Measurements from ENCODE around the gene PPP1R10. TPM values are rescaled to one million over a fixed set of nuclear protein-coding genes. Genes with fewer than 3 reads are reported as not detected.
"Not testable (repeated sequence)": the region's sequence is repeated elsewhere in the genome, so short reads cannot be mapped to it uniquely, and the experiment has no call there.

PPP1R10 gene
- total RNA-seq: 29.6 TPM
- long read RNA-seq, partial matches to known transcripts: 11 of 13 reads
- long read RNA-seq, other reads (novel, unspliced or antisense): 2 of 13 reads

GRCh38 chr6:30616811-30617564 lies at the start of gene PPP1R10:
TSS of gene PPP1R10 (minus strand) at chr6:30617243. CDS start at chr6:30609944, 7,299 bp downstream.
- DNase-seq (peak; percentile 98), ATAC-seq (ENCODE audit: poor library complexity) (peak; percentile 88)
- intact Hi-C loops (cut with DNase I): loop anchor here (5.0 kb wide), 1 partner anchor 100 kb away; the partner anchor contains the start of gene MDC1

DNA sequence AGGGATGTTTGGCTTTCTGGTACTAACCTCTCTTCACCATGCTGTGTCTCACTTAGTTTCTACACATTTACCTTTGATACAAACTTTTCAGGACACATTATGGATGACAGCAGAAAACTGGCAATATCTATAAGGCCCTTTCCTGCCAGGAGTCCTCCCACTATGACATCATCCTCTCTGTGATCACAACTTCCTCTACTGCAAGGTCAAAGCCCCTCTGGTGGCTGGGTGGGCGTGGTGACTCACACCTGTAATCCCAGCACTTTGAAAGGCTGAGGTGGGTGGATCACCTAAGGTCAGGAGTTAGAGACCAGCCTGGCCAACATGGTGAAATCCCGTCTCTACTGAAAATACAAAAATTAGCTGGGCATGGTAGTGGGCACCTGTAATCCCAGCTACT lies 49.3 kb upstream of the PPP1R10 start:
- ATAC-seq (ENCODE audit: poor library complexity); DNase-seq; intact Hi-C loops (cut with DNase I): not testable (repeated sequence)

DNA sequence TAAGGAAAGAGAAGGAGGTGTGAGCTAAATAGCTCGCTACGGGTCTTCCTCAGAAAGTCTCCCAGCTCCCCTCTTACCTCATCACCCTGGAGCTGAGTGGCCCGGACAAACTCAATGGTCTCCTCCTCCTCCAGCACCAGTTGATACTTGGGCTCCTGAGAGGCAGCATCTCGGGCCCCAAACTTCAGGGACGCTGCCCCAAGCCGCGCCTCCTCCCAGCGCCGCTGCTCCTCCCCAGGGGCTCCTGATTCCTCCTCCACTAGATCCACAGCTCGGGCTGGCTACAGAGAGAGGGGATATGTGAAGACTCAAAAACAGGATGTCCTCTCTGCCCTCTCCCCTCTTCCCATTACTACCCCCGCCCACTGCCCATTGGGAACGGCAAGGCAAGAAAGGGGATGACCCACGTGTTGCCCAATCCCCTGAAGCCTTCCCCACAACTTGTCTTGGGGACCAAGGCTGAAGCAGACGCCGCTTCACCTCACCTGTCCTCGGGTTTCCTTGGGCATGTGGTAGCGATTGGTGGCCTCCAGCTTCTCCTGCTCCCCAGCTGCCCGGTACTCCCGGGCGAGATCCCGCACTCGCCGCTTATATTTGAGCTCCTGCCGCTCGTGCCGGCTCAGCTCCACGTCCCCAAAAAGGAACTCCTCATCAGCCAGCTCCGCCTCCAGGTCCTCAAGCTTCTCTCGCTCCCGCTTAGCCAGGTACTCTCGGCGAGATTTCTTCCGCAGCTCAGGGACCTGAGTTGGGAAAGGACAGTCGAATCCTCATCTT lies 48.1 kb upstream of the PPP1R10 start:
- intact Hi-C loops (cut with DNase I): no loop called here
- DNase-seq (no peak), ATAC-seq (ENCODE audit: poor library complexity) (no peak)

DNA sequence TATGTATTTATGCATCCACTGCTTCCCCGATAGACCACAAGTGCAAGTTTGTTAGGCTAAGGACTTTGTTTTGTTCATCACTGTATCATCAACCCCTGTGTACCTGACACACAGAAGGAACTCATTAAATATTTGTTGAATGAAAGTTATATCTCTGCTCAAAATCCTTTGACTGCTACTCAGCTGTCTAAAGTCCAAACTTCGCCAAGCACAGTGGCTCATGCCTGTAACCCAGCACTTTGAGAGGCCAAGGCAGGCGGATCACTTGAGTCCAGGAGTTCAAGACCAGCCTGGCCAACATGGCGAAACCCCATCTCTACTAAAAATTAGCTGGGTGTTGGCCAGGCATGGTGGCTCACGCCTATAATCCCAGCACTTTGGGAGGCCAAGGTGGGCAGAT lies 40.9 kb upstream of the PPP1R10 start:
- DNase-seq; intact Hi-C loops (cut with DNase I); ATAC-seq (ENCODE audit: poor library complexity): not testable (repeated sequence)

DNA sequence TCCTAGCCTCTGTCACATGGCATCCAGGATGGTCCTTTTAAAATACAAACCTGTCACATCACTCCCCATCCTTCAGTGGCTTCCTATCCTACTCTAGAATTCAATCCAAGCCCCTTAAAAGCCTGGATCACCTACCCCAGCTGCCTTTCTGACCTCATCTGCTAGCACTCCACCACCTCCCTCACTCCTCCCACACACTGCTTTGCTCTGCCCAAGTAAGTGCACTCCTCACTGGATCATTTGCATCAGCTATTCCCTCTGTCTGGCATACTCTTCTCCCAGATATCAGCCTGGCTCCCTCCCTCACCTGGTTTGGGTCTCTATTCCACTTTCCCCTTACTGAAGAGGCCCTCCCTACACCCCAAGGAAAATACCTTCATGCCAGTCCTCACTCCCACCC lies 40.4 kb upstream of the PPP1R10 start:
- ATAC-seq (ENCODE audit: poor library complexity) (no peak), DNase-seq (no peak)
- intact Hi-C loops (cut with DNase I): no loop called here

DNA sequence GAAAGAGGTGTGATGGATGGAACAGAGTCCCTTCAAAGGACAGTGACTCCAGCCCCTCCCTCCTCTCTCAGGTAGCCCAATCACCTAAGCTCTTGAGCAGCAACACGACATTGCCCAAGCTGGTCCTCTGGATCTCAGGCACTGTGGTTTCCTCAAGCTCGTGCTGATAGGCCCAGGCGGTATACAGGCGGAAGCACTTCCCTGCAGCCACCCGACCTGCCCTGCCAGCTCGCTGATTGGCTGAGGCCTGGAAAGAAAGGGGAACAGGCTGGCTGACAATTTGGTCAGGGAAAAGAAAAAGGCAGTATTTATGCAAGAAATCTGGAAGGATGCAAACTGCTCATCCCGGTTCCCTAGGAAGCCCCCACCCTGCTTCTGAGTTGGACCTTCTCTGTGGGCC lies 39.5 kb upstream of the PPP1R10 start:
- no peak for ATAC-seq (ENCODE audit: poor library complexity)
- intact Hi-C loops (cut with DNase I): no loop called here

GRCh38 chr6:30655743-30656094 lies 38.7 kb upstream of the PPP1R10 start:
- DNase-seq: no peak
- intact Hi-C loops (cut with DNase I): no loop called here
- ATAC-seq (ENCODE audit: poor library complexity): no peak

More for the DNA sequence above, 39.5 kb upstream of the PPP1R10 start:
- no peak for DNase-seq

DNA sequence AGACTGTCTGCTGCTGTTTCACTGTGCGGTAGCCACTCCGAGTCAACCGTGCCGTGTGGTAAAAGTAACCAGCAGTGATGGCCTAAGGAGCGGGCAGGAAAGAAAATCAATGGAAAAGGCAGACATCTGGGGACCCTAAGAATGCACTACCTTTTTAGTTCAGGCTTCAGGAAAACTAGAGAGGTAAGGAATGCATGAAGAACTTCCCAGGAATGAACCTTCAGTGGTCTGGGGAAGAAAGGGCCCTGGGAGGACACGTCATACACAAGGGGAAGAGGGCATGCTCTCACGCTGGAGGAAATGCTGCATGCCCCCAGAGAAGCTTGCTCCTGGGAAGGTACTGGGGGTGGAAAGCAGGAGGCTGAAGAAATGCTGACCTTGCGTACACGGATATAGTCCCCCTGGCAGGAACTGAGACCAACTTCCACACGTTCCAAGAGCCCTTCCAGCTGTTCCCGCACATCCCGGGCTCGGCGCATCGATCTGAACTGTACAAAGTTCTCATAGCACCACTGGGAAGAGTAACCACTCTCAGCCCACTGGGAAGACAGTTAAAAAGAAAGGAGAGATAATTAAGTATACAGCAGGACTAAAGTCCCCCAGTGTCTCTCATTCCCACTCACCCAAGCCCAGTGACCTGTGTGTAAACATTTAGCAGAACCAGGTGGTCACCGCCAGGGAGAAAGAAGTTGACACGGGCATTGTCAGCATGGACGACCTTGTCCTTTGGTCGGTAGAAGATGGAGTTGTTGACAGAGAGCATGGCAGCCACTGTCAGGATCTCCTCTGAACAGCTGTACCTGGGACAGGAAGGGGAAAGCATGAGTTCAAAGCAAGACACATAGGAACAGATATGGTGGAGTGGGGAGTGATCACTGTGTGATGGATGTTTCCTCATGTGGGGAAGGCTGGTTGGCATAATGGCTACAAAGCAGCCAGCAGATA lies 38.0 kb upstream of the PPP1R10 start:
- intact Hi-C loops (cut with DNase I): no loop called here
- DNase-seq (no peak), ATAC-seq (ENCODE audit: poor library complexity) (no peak)

DNA sequence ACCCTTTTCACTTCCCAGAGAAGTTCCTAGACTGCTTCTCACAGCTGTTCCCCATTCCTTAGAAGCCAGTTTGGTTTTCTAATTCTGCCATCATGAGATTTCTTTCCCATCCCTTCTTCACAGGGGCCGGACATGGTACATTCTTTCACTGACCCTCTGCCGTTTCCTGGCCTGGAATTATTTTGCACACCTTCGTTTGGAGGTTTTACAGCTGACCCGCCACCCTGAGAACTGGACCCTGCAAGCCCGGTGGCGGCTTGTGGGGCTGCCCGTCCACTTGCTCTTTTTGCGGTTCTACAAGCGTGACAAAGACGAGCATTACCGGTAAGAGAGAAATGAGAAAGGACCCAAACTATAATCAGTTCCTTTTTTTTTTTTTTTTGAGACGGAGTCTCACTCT lies 34.1 kb upstream of the PPP1R10 start:
- intact Hi-C loops (cut with DNase I): no loop called here
- DNase-seq (no peak), ATAC-seq (ENCODE audit: poor library complexity) (no peak)

- DNase-seq: peak; percentile 86
- ATAC-seq (ENCODE audit: poor library complexity): peak; percentile 89
Observed at GRCh38 chr6:30647242-30648116, 30.4 kb upstream of the PPP1R10 start.

DNA sequence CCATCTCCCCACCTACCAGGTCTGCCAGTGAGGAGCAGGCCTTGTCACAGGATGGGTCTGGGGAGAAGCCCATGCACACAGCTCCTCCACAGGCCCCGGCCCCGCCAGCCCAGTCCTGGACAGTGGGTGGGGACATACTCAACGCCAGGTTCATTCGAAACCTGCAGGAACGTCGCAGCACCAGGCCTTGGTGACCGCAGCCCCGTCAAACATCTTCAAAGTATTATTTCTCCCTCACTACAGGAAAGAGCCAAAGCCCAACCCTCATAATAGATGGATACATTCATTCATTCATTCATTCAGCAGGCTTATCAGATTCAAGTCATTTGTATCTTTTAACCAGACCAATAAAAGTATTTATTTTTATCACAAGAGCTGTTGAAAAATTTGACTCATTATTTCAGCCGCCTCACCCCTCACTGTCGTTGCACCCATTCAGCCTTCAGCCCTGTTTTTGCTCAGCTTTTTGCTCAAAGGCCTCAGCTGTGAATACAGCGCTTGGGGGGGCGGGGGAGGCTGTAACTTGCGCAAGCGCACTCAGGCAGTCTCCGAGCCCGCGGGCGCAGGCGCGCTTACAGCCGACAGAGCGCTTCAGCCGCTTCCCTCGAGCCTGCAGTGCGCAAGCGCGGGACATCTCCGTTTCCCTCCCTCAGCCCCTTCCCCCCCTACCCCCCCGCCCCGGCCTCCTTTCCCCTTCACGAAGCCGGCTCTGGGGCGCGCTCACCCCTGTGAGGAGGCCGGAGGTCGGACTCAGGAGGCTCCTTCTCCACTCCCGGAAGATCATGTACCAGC lies 29.6 kb upstream of the PPP1R10 start, which contains the start of gene C6orf136:
Gene C6orf136, plus strand, starts transcription at position 684 of the 792 bp plus-strand sequence. Its CDS starts 99 bp downstream, at position 783.
- intact Hi-C loops (cut with DNase I): no loop called here
- ATAC-seq (ENCODE audit: poor library complexity): peak; percentile 94

More at GRCh38 chr6:30647242-30648116, 30.4 kb upstream of the PPP1R10 start:
- intact Hi-C loops (cut with DNase I): no loop called here

DNA sequence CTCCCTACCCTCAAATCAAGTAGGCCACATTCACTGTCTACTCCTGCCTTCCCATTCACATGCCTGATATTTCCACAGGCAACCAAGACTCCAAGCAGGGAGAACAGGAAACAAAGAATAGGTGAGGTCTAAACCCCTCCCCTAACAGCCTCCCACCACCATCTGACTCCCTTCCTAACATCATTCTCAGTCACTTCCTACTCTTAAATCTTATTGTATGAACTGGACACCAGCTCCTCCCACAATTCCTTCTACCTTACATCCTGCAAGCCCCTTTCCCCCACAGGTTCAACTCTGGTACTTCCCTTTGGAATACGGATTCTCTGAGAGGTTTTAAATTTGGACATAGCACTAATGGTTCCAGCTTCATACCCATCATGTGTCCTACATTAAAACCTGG lies 28.9 kb upstream of the PPP1R10 start:
- ATAC-seq (ENCODE audit: poor library complexity) (no peak), DNase-seq (no peak)
- intact Hi-C loops (cut with DNase I): no loop called here

More for the DNA sequence above, 29.6 kb upstream of the PPP1R10 start, which contains the start of gene C6orf136:
- DNase-seq: peak; percentile 97

DNA sequence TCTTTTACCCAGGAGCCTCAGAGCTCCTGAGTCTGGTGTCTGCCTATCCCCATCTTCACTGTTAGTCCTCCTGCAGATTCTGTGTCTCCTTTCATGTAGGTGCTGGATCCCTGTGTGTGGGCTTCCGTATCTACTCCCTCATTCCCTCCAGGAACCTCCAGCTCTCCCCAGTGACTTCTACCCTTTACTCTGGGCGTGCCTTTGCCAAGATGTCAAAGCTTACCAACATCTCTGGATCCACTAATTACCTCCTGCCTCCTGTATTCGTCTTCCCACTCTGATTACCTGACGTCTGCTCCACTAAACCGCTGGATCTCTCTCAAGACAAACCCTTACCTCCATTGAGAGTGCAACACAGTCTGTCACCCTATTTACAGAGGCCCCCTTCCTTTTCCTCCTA lies 27.7 kb upstream of the PPP1R10 start:
- intact Hi-C loops (cut with DNase I): no loop called here
- no peak for DNase-seq
- no peak for ATAC-seq (ENCODE audit: poor library complexity)

DNA sequence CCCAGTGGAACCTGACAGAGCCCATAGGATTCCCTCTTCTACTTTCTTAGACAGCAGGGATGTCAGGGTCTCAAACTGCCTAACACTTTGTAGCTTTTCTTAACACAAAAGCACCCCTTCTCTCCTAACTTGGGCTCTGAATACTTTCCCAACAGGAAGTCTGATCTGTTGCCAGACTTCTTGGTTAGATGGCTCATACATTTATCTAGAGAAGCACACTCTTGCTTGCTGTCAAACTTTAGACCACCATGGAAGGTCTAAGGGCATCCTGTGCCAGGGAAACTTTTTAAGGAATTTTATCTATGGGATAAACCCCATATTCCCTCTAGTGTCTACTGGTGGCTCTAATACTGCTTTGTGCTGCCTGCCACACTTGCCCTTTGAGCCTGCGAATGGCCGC lies 26.6 kb upstream of the PPP1R10 start:
- ATAC-seq (ENCODE audit: poor library complexity): no peak
- no peak for DNase-seq
- intact Hi-C loops (cut with DNase I): no loop called here

GRCh38 chr6:30641048-30641447 lies 24.0 kb upstream of the PPP1R10 start:
- intact Hi-C loops (cut with DNase I): no loop called here
- DNase-seq: no peak
- ATAC-seq (ENCODE audit: poor library complexity): no peak

DNA sequence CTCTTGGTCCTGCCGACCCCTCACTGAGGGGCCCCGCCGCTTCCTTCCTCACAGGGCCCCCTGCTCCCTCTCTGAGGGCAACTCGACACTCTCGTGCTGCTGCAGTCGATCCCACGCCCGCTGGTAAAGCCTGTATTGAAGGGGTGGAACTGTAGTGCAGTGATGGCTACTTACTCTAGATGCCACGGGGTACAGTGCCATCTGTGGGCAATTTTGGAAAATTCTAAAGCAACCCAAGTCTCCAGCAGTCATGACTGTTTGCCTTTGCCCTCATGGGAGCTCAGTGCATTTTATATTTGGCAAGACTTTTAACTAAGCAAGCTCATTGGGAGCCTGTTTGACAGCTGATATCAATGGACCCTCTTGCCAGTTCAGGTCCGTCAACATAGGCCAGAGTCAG lies 23.4 kb upstream of the PPP1R10 start:
- intact Hi-C loops (cut with DNase I): no loop called here
- DNase-seq: no peak
- ATAC-seq (ENCODE audit: poor library complexity): no peak

GRCh38 chr6:30635834-30636233 lies 18.8 kb upstream of the PPP1R10 start:
- no peak for DNase-seq
- intact Hi-C loops (cut with DNase I): no loop called here
- no peak for ATAC-seq (ENCODE audit: poor library complexity)
